Spleen (tissue), 11 donors: ENCODE measurements around the gene CCL27. TPM values are rescaled to one million over a fixed set of nuclear protein-coding genes. Genes with fewer than 3 reads are reported as not detected.

Source experiments
- DNase-seq: peaks from one replicate; pipeline ENCODE4 v3.0.0-alpha.2; 2020
- H3K27ac ChIP-seq, 8 donors: fragments of 200-600 bp; sonication (generic) in 7 of 8; 1 replicate in 4 of 8; 2 replicates in 4 of 8; pipeline versions ENCODE4 v1.5.0 to v1.8.0; 2016 to 2021; ENCODE audit warnings: inconsistent platforms in 4 of 8, mild to moderate bottlenecking in 4 of 8, moderate library complexity in 1 of 8
- H3K27me3 ChIP-seq, 7 donors: fragments of 200-600 bp; sonication (generic) in 6 of 7; replicated peaks in 1 of 7; 1 replicate in 4 of 7; 2 replicates in 3 of 7; pipeline versions ENCODE4 v1.5.0 to v1.8.0; 2016 to 2021; ENCODE audit warnings: inconsistent platforms in 3 of 7, mild to moderate bottlenecking in 1 of 7
- H3K36me3 ChIP-seq, 6 donors: fragments of 200-600 bp; sonication (generic) in 5 of 6; 1 replicate in 4 of 6; 2 replicates in 2 of 6; pipeline versions ENCODE4 v1.5.0 to v1.8.0; 2016 to 2021; ENCODE audit warnings: inconsistent platforms in 2 of 6
- H3K4me1 ChIP-seq, 6 donors: fragments of 200-600 bp; sonication (generic) in 5 of 6; 1 replicate in 3 of 6; 2 replicates in 3 of 6; pipeline versions ENCODE4 v1.5.0 to v1.8.0; 2016 to 2021; ENCODE audit warnings: inconsistent platforms in 3 of 6
- H3K4me3 ChIP-seq, 8 donors: fragments of 200-600 bp; sonication (generic) in 7 of 8; 1 replicate in 4 of 8; 2 replicates in 4 of 8; pipeline versions ENCODE4 v1.5.0 to v1.8.0; 2016 to 2021; ENCODE audit warnings: inconsistent platforms in 4 of 8, mild to moderate bottlenecking in 4 of 8, moderate library complexity in 2 of 8
- H3K9me3 ChIP-seq, 8 donors: fragments of 200-600 bp; sonication (generic) in 7 of 8; 1 replicate in 4 of 8; 2 replicates in 4 of 8; pipeline versions ENCODE4 v1.5.0 to v1.8.0; 2016 to 2021; ENCODE audit warnings: inconsistent platforms in 4 of 8
- CTCF ChIP-seq, 11 experiments: fragments of 200-600 bp in 7 of 11; fragments of 450-650 bp in 4 of 11; sonication (generic) in 4 of 11; IDR thresholded peaks in 8 of 11; conservative IDR thresholded peaks in 3 of 11; 1 replicate in 7 of 11; 2 replicates in 4 of 11; pipeline versions ENCODE4 v1.4.0 to v1.8.0; 2016 to 2021; ENCODE audit warnings: antibody characterized with exemption in 11 of 11, inconsistent platforms in 4 of 11, mild to moderate bottlenecking in 1 of 11
- POLR2A ChIP-seq, 3 donors: fragments of 450-650 bp; IDR thresholded peaks; one replicate each; pipeline ENCODE4 v1.5.1; 2017; ENCODE audit warnings: antibody characterized with exemption in 3 of 3, mild to moderate bottlenecking in 1 of 3
- POLR2AphosphoS5 ChIP-seq, 3 donors: sonication (generic); formaldehyde crosslinking; IDR thresholded peaks; one replicate each; pipeline ENCODE4 v1.5.1; 2017; ENCODE audit warnings: antibody characterized with exemption in 3 of 3
- WGBS, 5 donors: extraction: QIAGEN DNeasy Blood & Tissue Kit in 3 of 5; methylation state at CpG; one replicate each; pipeline versions ENCODE4 v1.1.5 to v1.1.7; 2013 to 2018; 5-methylcytosine and 5-hydroxymethylcytosine counted together
- intact Hi-C: fragments of 100-400 bp; cut with DNase I; formaldehyde crosslinking; loops from one replicate; pipeline ENCODE4 v1.15.0; 2023; ENCODE audit warnings: low total_unique reads
- polyA plus RNA-seq, 3 donors: library from polyadenylated mRNA; stranded (reverse); fragments of 200-250 nt; gene quantifications; one replicate each; pipeline ENCODE4 v1.2.1, GENCODE V29; 2013
- total RNA-seq, 7 donors: library from RNA; depleted of rRNA in 3 of 7; stranded (reverse); fragments of >200 nt in 3 of 7; fragmentation: NEBNext Ultra II Directional in 4 of 7; extraction: Animal tissue kit (Norgen Biotek cat#: 25700) in 4 of 7; gene quantifications; one replicate each; pipeline versions ENCODE4 v1.1.0 to v1.2.1, GENCODE V29; 2016 to 2021
- donor health status: healthy with polysubstance abuse.
- donor health status: DM: no; HTN: no; CAD: no; lungs with moderate emphysema.
- donor health status: DM: no; HTN: no; CAD: no.
- donor health status: Bipolar disorder and iron deficiency.
- donor health status: healthy.
- donor health status: DM: no; HTN: no; CAD: no.
- donor health status: DM: yes; HTN: yes; CAD: no.

Gene CCL27
- total and polyA plus RNA-seq, 10 donors, result 0.08 to 0.70 (median 0.32) TPM; not detected in 7

- H3K9me3 ChIP-seq, result no peaks in the 10 kb centered on the region
- DNase-seq, result no peak
- H3K4me1 ChIP-seq, result peaks cover 22 to 75% (median 40%) of the 10 kb centered on the region in 6 donors
- no peaks in the 10 kb centered on the region for H3K27me3 ChIP-seq
- H3K4me3 ChIP-seq, result peak overlapping the region in 3 of 8 donors; percentile 17 to 48 (median 24)
- intact Hi-C loops, result no loop called here
- TF ChIP-seq POLR2AphosphoS5 (IDR thresholded peaks at IDR 0.05), result no peak
- no peak for TF ChIP-seq POLR2A (IDR thresholded peaks at IDR 0.05)
- TF ChIP-seq CTCF (IDR thresholded peaks at IDR 0.05 in 8 of 11, conservative IDR thresholded peaks at IDR 0.05 in 3 of 11), result no peak
- H3K36me3 ChIP-seq, result peaks cover 0 to 38% (median 25%) of the 10 kb centered on the region in 6 donors
- H3K27ac ChIP-seq, result peak overlapping the region in 7 of 8 donors; percentile 51 to 70 (median 67)
- WGBS, 5 donors, result 39 to 58% (median 49%) methylated on average over 5 of the region's 5 CpGs
These were observed 9.9 kb downstream of the CCL27 start for GRCh38 chr9:34652602-34653000.

DNA sequence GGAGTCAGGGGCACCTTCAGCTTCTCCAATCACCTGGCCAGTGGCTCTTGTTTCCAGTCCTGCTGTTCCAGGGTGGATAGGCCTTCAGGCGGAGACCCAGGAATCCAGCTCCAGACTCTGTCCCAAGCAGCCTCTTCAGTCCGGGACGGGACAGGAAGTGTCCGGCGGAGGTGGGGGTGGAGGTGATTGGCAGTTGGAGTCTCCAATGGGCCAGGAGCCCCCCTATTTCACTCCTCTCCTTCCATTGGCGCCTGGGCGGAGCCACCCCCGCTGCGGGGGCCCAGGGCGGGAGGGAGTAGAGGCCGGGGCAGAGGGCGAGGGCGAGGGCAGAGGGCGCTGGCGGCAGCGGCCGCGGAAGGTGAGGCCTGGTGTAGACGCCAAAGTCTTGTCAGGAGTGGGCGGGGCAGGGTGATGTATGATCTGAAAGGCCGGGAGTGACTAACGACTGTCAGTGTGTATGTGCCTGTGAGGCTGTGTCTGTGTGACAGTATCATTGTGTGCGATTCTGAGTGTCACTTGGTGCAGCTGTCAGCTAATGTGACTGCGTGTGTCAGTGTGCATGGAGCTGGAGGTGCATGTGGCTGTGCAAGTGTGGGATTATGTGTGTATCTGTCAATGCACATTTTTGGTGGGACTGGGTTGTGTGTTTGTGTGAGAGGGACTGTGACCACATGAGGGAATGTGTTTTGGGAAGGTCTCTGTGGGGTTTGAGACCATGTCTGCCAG lies 10.4 kb downstream of the CCL27 start, which contains the start of gene IL11RA:
Gene IL11RA (plus strand): TSS at position 310 of the 726 bp plus-strand sequence. CDS start 3,033 bp downstream, outside the sequence.
- Histone ChIP-seq H3K9me3 (no peaks in the 10 kb centered on the region), H3K4me3 (peak within 1 kb of the TSS in 4 of 8 donors; percentile 9 to 48 (median 20)), H3K4me1 (peaks cover 27 to 81% (median 46%) of the 10 kb centered on the region in 6 donors), H3K27ac (peak within 1 kb of the TSS in 7 of 8 donors; percentile 51 to 70 (median 67)), H3K27me3 (no peaks in the 10 kb centered on the region), H3K36me3 (peaks cover 0 to 38% (median 25%) of the 10 kb centered on the region in 6 donors)
- peak; percentile 53 to 84 (median 80) for TF ChIP-seq POLR2AphosphoS5 (IDR thresholded peaks at IDR 0.05)
- TF ChIP-seq POLR2A (IDR thresholded peaks at IDR 0.05), result no peak
- WGBS, 5 donors, result 22 to 39% (median 34%) methylated on average over 24 of the region's 24 CpGs
- intact Hi-C loops, result no loop called here
- DNase-seq, result peak; percentile 83

GRCh38 chr9:34651321-34651720 lies 11.1 kb downstream of the CCL27 start:
- no peaks in the 10 kb centered on the region for H3K9me3 ChIP-seq
- 57 to 81% (median 79%) methylated on average over 4 of the region's 4 CpGs for WGBS, 5 donors
- peaks cover 0 to 38% (median 25%) of the 10 kb centered on the region in 6 donors for H3K36me3 ChIP-seq
- no peaks in the 10 kb centered on the region for H3K27me3 ChIP-seq
- H3K27ac ChIP-seq, result peak overlapping the region in 7 of 8 donors; percentile 51 to 70 (median 67)
- H3K4me1 ChIP-seq, result peaks cover 27 to 85% (median 48%) of the 10 kb centered on the region in 6 donors
- intact Hi-C loops, result no loop called here
- TF ChIP-seq CTCF (IDR thresholded peaks at IDR 0.05 in 8 of 11, conservative IDR thresholded peaks at IDR 0.05 in 3 of 11), result no peak
- no peak for TF ChIP-seq POLR2AphosphoS5 (IDR thresholded peaks at IDR 0.05)
- no peak for TF ChIP-seq POLR2A (IDR thresholded peaks at IDR 0.05)
- peak overlapping the region in 2 of 8 donors; percentile 24 to 48 for H3K4me3 ChIP-seq
- DNase-seq, result no peak

DNA sequence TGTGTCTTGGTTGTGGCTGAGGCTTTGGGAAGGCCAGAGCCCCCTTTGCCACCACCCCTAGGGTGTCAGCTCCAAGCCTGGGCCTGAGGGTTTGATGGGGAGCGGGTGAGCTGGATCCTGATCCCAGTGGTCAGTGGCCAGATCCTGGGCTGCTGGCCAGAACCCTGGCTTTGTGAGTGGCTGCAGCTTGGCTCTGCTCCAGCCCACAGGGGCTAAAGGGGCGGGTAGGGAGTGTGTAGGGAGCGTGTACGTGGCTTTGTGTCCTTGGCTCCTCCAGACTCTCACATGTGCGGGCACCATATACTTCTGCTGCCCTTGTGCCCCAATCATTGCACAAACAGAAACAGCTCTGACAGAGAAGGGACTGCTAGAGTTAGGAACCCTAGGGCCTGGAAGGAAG lies 11.6 kb downstream of the CCL27 start:
- H3K9me3 ChIP-seq, result no peaks in the 10 kb centered on the region
- H3K4me1 ChIP-seq, result peaks cover 32 to 90% (median 53%) of the 10 kb centered on the region in 6 donors
- TF ChIP-seq POLR2AphosphoS5 (IDR thresholded peaks at IDR 0.05) (peak in 1 of 3 donors; percentile 15), POLR2A (IDR thresholded peaks at IDR 0.05) (no peak)
- H3K27ac ChIP-seq, result peak overlapping the region in 4 of 8 donors; percentile 61 to 70 (median 69)
- intact Hi-C loops, result no loop called here
- H3K4me3 ChIP-seq, result no peak overlapping the region
- DNase-seq, result no peak
- 40 to 89% (median 74%) methylated on average over 5 of the region's 5 CpGs for WGBS, 5 donors
- peaks cover 0 to 38% (median 25%) of the 10 kb centered on the region in 6 donors for H3K36me3 ChIP-seq
- H3K27me3 ChIP-seq, result no peaks in the 10 kb centered on the region

- WGBS, 5 donors, result 90 to 96% (median 91%) methylated on average over 8 of the region's 8 CpGs
- no peaks in the 10 kb centered on the region for H3K9me3 ChIP-seq
- H3K27me3 ChIP-seq, result no peaks in the 10 kb centered on the region
- peaks cover 0 to 38% (median 25%) of the 10 kb centered on the region in 6 donors for H3K36me3 ChIP-seq
- H3K27ac ChIP-seq, result no peak overlapping the region
- H3K4me1 ChIP-seq, result peaks cover 32 to 75% (median 41%) of the 10 kb centered on the region in 6 donors
- TF ChIP-seq POLR2A (IDR thresholded peaks at IDR 0.05) (no peak), CTCF (IDR thresholded peaks at IDR 0.05 in 8 of 11, conservative IDR thresholded peaks at IDR 0.05 in 3 of 11) (no peak), POLR2AphosphoS5 (IDR thresholded peaks at IDR 0.05) (no peak)
- intact Hi-C loops, result no loop called here
- DNase-seq, result no peak
- H3K4me3 ChIP-seq, result no peak overlapping the region
These were observed 13.8 kb downstream of the CCL27 start for GRCh38 chr9:34648673-34649072.
